ENCODE measurements around the gene FBRSL1.

Gene FBRSL1

DNA sequence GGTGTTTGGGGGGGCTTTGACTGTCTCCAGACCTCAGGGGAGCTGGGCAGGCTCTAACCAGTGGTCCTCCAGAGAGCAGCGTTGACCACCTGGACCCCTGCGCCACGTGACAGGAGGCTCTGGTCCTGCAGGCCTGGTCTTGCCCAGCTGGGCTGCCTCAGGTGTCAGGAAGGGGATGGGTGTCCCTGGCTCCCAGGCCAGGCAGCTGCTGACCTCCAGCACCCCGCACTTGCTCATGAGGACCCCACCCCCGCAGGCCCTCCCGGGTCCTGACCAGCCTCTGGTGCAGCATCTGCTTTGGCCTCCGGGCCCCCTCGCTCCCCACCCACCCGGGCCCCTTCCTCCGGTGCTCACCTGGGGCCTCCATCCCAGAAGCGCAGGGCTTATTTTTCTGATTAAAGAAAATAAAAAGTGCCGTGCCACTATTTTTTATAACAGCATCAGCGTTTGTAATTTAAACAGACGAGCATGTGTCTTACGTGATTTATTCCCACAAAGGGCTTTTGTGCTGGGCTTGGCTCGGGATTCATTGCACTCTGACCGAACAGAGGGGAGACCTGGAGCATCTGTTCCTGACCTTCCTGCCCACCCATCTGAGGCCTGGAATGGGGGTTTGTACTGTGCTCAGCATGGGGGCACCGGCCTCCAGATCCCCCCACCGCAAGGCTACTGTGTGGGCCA is 21.7 kb downstream of the FBRSL1 start:
- no peak for DNase-seq (ENCODE audit: low spot score)

DNA sequence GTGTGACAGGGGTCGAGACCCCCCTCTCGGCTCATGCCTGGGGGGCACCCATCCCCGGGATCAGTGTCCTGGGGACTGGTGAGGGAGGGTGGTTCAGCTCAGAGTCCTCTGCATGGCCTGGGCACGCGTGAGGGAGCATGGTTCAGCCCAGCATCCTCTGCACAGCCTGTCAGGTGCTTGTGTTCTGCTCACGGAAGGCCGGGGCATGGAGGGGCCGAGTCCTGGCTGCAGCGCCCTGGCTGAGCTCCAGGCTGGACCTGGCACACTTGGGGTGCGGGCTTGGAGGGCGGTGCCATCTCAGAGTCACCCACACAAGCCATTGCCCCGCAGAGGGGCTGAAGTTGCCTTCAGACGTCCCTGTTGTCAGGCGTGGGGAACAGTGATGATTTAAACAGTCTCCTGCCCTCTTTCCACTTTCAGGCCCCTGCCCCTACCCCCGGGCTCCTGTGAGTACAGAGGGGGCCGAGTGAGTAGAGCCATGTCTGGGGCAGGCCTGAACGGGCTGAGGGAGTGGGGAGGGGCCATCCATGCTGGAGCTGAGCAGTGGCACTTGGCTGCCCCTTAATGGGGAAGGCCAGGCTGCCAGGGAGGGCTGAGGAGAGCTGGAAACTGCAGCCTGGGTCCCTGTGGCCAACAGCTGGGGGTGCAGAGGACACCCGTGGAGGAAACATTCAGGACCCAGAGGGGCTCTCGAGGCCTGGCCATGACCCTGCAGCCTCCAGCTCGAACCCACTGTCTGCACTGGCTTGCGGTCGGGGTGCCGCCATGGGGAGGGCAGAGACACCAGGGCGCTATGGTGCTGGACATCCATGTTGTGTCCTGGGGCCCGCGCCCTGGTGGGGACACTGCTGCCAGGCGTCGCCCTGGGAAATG is 22.5 kb downstream of the FBRSL1 start:
- DNase-seq (ENCODE audit: low spot score), result no peak

DNA sequence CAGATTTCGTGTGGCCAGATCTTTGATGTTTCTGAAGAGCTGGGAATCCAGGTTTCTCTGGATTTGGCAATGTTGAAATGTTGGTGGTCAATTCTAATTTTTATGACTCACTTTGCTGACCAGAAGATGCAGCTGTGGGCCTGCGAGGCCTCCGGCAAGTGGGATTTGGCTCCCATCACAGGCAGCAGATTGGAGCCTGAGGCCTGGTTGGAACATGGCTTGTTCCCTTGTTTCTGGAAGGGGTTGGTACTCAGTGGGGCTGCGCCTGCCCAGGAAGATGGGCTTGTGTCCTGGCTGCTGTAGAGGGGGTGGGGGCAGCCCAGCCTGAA is 23.1 kb downstream of the FBRSL1 start:
- no peak for DNase-seq (ENCODE audit: low spot score)

DNA sequence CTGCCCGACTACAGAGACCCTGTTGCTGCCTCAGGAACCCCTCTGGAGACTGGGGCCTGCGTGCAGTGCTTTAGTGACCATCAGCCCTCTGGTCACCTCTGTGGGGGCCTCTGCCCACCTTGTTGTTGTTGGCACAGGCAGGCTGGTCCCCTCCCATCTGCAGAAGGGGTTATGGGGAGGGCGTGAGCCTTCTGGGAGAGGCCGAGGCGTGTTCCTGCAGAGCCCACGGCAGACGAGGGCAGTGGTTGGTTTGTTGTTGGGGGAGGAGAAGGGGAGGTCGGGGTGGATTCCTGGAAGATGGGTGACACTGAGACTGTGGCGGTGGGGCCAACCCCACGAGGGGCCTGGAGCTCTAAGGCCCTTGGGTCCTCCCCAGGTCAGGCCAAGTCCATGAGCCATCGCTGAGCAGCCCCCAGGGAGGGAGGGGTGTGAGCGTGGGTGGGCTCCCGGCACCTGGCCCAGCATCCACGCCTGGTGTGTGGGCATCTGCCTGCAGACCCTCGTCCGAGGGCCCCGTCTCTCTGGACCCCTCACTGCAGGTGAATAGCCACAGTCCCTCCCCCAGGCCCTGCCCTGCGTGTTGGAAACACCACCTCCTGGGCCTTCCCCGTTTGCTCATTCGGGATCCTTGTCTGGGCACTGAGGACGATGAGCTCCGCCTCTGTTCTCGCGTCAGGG is 23.6 kb downstream of the FBRSL1 start:
- no peak for DNase-seq (ENCODE audit: low spot score)

DNA sequence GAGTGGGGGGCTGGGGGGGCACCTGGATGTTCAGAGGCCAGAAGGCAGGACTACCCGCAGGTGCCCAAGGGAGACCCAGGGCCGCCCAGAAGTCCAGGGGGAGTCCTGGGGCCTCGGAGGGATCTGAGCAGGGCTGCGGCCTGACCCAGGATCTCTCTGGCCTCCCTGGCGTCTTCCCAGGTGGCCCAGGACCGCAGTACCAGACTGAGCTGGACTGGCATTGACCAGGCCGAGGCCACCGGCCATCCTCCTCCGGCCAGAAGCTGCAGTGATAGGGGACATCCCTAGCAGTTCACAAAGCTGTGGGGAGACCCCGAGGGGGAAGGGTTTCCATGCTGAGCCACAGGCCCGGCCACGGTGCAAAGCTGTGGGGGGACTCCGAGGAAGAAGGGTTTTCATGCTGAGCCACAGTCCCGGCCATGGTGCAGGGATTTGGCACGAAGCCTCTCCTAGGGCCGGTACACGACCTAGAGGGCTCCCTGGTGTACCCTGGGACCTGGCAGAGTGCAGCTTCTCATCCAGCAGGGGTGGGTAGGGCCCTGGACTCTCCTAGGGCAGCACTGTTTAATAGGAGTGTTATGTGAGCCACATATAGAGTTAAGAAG is 24.4 kb downstream of the FBRSL1 start:
- no peak for DNase-seq (ENCODE audit: low spot score)

- no peak for DNase-seq (ENCODE audit: low spot score)
Measured at GRCh38 chr12:132514838-132515237, 24.9 kb downstream of the FBRSL1 start.

GRCh38 chr12:132516095-132517012 is 26.4 kb downstream of the FBRSL1 start:
- no peak for DNase-seq (ENCODE audit: low spot score)

DNA sequence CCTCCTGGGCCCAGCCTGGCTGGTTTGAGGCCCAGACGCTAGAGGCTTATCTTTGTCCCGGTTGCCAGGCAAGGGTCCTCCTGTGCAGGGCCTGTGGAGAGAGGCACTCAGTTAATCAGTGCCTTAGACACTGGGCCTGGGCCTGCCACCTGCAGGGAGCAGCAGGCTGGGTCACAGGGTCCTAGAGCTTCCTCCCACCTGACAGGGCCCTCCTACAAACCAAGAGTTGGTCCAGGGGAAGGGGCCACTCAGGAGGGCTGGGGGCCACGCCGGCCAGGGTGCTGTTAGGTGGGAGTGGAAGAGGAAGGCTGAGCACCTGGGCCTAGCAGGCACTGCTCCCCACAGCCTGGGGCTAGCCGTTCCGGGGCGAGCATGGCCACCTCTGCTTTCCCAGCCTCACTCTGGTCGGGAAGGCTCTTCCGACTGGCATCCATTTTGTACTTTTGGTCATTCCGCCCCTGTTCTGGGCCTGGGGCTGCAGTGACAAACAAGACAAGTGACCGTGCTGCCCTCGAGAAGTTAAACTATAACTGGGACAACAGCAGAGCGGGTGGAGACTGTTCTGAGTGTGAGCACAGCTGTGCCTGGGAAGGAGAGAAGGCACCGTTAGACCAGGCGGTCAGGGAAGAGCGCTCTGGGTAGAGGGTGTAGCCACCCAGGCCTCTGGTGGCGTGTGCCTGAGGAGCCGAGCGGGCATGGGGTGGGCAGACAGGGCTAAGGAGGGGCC is 27.2 kb downstream of the FBRSL1 start:
- DNase-seq (ENCODE audit: low spot score), result no peak

GRCh38 chr12:132517740-132518100 is 27.8 kb downstream of the FBRSL1 start:
- no peak for DNase-seq (ENCODE audit: low spot score)

GRCh38 chr12:132518354-132518992 is 28.5 kb downstream of the FBRSL1 start:
- no peak for DNase-seq (ENCODE audit: low spot score)

GRCh38 chr12:132520421-132521199 is 30.7 kb downstream of the FBRSL1 start:
- DNase-seq (ENCODE audit: low spot score), result no peak

DNA sequence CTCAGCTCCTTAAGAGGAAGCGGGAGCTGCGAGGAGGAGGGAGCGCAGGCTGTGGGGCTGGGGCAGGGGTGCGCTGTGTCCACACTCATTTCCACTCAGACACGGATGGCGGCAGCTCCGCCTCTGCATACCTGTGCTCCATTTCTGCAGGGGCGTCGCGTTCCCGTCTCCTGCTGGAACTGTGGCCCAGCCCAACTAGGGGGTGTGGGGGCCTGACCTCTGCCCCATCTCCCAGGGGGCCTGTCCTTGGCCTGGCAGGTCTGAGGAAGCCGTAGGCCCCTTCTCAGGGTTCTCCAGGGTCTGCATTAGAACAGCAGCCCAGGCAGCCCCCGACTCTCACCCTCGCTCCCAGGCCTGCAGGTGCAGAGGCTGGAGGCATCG is 31.2 kb downstream of the FBRSL1 start:
- no peak for DNase-seq (ENCODE audit: low spot score)

GRCh38 chr12:132521712-132522292 is 31.9 kb downstream of the FBRSL1 start:
- DNase-seq (ENCODE audit: low spot score), result no peak

GRCh38 chr12:132522592-132523380 is 32.8 kb downstream of the FBRSL1 start:
- DNase-seq (ENCODE audit: low spot score), result no peak

- peak; percentile 88 for DNase-seq (ENCODE audit: low spot score)
Measured at GRCh38 chr12:132523576-132524331, 33.8 kb downstream of the FBRSL1 start.

DNA sequence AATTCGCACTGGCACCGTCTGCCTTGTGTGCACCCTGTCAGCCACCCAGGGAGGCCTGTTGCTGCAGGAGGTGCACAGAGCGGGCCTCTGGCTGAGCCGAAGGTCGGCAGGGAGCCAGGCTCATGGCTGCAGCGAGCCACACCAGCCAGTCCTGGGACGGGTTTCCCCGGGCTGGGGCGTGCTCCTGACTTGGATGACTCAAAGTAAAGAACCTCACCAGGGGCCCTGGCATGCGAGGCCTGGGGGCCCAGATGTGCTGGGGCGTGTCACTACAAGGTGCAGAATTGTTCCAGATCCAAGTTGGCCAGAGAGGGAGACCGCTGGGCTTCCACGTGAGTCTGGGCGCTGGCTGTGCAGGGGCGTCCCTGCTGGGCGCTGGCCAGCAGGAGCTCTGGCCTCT is 34.5 kb downstream of the FBRSL1 start:
- no peak for DNase-seq (ENCODE audit: low spot score)

DNA sequence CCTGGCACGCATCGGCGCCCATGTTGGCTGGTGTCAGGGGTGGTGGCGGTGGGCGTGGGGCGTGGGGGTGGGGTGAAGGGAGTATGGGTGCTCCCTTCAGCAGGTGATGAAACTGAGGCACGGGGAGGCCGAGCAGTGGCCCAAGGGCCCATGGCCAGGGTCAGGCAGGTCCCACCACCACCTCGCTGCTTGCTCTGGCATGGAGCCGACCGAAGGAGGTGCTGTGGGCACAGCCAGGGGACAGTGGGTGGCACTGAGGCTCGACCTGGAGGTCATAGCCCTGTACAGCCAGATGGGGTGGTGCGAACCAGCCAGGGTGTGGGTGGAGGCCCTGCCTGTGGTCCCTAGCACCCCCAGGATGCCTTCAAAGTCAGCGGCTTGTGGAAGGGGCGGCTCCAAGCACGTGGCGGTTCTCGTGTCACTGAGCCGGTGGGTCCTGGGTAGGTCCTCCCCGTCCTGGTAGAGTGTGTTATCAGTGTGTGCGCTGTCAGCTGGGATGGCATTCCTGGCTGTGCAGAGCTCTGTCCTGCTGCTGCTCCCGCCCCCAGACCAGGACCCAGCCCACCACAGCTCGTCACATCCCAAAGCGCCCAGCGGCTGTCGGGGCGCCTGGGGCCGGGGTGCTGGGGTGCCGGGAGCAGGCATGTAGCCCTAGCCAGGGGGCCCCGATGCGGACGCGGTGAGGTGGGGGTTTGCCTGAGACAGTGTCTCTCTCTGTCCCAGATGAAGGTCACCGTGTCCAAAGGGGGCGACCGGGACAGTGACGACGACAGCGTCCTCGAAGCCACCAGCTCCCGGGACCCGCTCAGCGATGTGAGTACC is 35.3 kb downstream of the FBRSL1 start:
- DNase-seq (ENCODE audit: low spot score), result no peak
